Type B pancreatic cell (in vitro differentiated cells): Measurements from ENCODE around the gene SPINT4. TPM values are rescaled to one million over a fixed set of nuclear protein-coding genes. Genes with fewer than 3 reads are reported as not detected.
A peak's percentile ranks its signal among the peaks of the same experiment; 100 is the strongest.
"Not testable (repeated sequence)": the region's sequence is repeated elsewhere in the genome, so short reads cannot be mapped to it uniquely, and the experiment has no call there.

Source experiments
- DNase-seq: peaks from one replicate; pipeline ENCODE4 v3.0.0; 2021; ENCODE audit warnings: mixed read lengths; ENCODE audit not compliant: unreplicated experiment; ENCODE audit errors: extremely low spot score
- H3K27ac Mint-ChIP-seq: 2 replicates; pipeline ENCODE4 v1.8.0; 2021; ENCODE audit warnings: mild to moderate bottlenecking, mixed read lengths
- H3K27me3 Mint-ChIP-seq: 2 replicates; pipeline ENCODE4 v1.8.0; 2021; ENCODE audit warnings: mixed read lengths
- H3K36me3 Mint-ChIP-seq: 2 replicates; pipeline ENCODE4 v1.8.0; 2021; ENCODE audit warnings: mixed read lengths
- H3K4me1 Mint-ChIP-seq: one replicate; pipeline ENCODE4 v1.8.0; 2021; ENCODE audit warnings: mixed read lengths; ENCODE audit not compliant: unreplicated experiment
- H3K4me3 Mint-ChIP-seq: 2 replicates; pipeline ENCODE4 v1.8.0; 2021; ENCODE audit warnings: mild to moderate bottlenecking, mixed read lengths
- H3K9me3 Mint-ChIP-seq: 2 replicates; pipeline ENCODE4 v1.8.0; 2021; ENCODE audit warnings: mixed read lengths
- CTCF ChIP-seq: fragments of 200-600 bp; sonication (generic); conservative IDR thresholded peaks from 2 replicates; pipeline ENCODE4 v1.5.0; 2021; ENCODE audit warnings: antibody characterized with exemption, mild to moderate bottlenecking
- total RNA-seq: library from RNA; stranded (reverse); gene quantifications from 2 replicates; pipeline ENCODE4 v1.2.1, GENCODE V29; 2021; ENCODE audit warnings: low replicate concordance

The SPINT4 gene
- total RNA-seq, 1 donor from 2014 or later: not detected

DNA sequence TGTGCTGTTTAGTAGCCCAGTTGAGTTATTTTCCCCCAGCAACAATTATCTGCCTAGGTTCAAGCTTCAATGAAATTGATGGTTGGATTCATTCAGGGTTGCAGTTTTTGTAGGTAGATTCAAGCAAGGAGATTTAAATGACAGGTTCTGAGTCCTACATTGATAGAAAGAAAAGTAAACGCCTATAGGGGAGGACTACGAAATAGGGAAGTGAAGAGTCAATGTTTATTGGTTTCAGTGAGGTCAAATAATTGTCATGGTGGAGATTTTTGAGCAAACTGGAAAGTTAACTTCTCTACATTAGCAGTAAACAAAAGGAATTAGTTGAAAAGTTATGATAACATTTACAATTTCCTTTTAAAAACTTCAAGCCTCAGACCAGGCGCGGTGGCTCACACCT is 21.0 kb upstream of the SPINT4 start:
- TF ChIP-seq CTCF: no peak
- no peaks in the 10 kb centered on the region for H3K36me3 Mint-ChIP-seq
- no peaks in the 10 kb centered on the region for H3K4me1 Mint-ChIP-seq
- peak overlapping the region; percentile 23 for H3K27ac Mint-ChIP-seq
- no peak for DNase-seq
- no peaks in the 10 kb centered on the region for H3K9me3 Mint-ChIP-seq
- peaks cover 16% of the 10 kb centered on the region for H3K27me3 Mint-ChIP-seq
- H3K4me3 Mint-ChIP-seq: no peak overlapping the region

GRCh38 chr20:45701873-45702272 is 20.3 kb upstream of the SPINT4 start, which contains the start of gene WFDC13:
Gene WFDC13, plus strand, starts transcription at chr20:45702038. Its CDS starts 86 bp downstream, at chr20:45702124.
- Mint-ChIP-seq H3K27ac (peak within 1 kb of the TSS; percentile 23), H3K9me3 (no peaks in the 10 kb centered on the region), H3K27me3 (peaks cover 16% of the 10 kb centered on the region), H3K4me3 (no peak within 1 kb of the TSS), H3K4me1 (no peaks in the 10 kb centered on the region), H3K36me3 (no peaks in the 10 kb centered on the region)
- no peak for DNase-seq
- no peak for TF ChIP-seq CTCF

GRCh38 chr20:45704969-45705637 is 17.0 kb upstream of the SPINT4 start, which contains the start of gene WFDC10B:
Gene WFDC10B, minus strand, starts transcription at chr20:45705019. Its CDS starts 19,027 bp downstream, at chr20:45685992.
- no peak within 1 kb of the TSS for H3K27ac Mint-ChIP-seq
- peaks cover 16% of the 10 kb centered on the region for H3K27me3 Mint-ChIP-seq
- no peaks in the 10 kb centered on the region for H3K9me3 Mint-ChIP-seq
- no peak for TF ChIP-seq CTCF
- no peak for DNase-seq
- no peak within 1 kb of the TSS for H3K4me3 Mint-ChIP-seq
- no peaks in the 10 kb centered on the region for H3K36me3 Mint-ChIP-seq
- no peaks in the 10 kb centered on the region for H3K4me1 Mint-ChIP-seq

GRCh38 chr20:45716141-45716688 is 5.9 kb upstream of the SPINT4 start:
- DNase-seq, H3K27ac Mint-ChIP-seq, H3K36me3 Mint-ChIP-seq, H3K4me1 Mint-ChIP-seq, H3K4me3 Mint-ChIP-seq, H3K9me3 Mint-ChIP-seq: not testable (repeated sequence)
- H3K27me3 Mint-ChIP-seq: peaks cover 41% of the 10 kb centered on the region

- no peak for TF ChIP-seq CTCF
- no peak for DNase-seq
- no peaks in the 10 kb centered on the region for H3K36me3 Mint-ChIP-seq
- H3K27me3 Mint-ChIP-seq: peaks cover 41% of the 10 kb centered on the region
- H3K9me3 Mint-ChIP-seq: peaks cover 7% of the 10 kb centered on the region
- H3K4me1 Mint-ChIP-seq: no peaks in the 10 kb centered on the region
- H3K27ac Mint-ChIP-seq: no peak overlapping the region
- H3K4me3 Mint-ChIP-seq: no peak overlapping the region
Observed at GRCh38 chr20:45725134-45725533, 3.0 kb downstream of the SPINT4 start.

- no peak for DNase-seq
- peaks cover 38% of the 10 kb centered on the region for H3K27me3 Mint-ChIP-seq
- H3K4me3 Mint-ChIP-seq: no peak overlapping the region
- no peaks in the 10 kb centered on the region for H3K4me1 Mint-ChIP-seq
- TF ChIP-seq CTCF: no peak
- peaks cover 7% of the 10 kb centered on the region for H3K9me3 Mint-ChIP-seq
- no peak overlapping the region for H3K27ac Mint-ChIP-seq
- H3K36me3 Mint-ChIP-seq: no peaks in the 10 kb centered on the region
Observed at GRCh38 chr20:45727044-45727443, 4.9 kb downstream of the SPINT4 start.
